HG03342 (cell line): ENCODE results near the gene EBF4.
"Not testable (repeated sequence)": the region's sequence is repeated elsewhere in the genome, so short reads cannot be mapped to it uniquely, and the experiment has no call there.

Source experiments
- ATAC-seq: cut with Tn5 transposase; IDR thresholded peaks from one replicate; pipeline ENCODE4 v1.9.1; 2021; ENCODE audit warnings: mild to moderate bottlenecking, moderate library complexity; ENCODE audit not compliant: unreplicated experiment

Gene EBF4

DNA sequence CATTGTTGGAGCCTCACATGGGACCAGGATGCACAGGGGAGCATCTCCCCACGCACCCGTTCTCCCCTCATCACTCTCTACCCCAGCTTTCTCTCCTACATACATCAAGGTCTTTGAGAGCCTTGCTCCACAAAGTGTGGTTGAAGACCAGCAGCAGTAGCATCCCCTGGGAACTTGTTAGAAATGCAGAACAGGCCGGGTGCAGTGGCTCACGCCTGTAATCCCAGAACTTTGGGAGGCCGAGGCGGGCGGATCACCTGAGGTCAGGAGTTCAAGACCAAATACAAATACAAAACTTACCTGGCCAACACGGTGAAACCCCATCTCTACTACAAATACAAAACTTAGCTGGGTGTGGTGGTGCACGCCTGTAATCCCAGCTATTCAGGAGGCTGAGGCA is 115.3 kb downstream of the EBF4 start:
- ATAC-seq: not testable (repeated sequence)

DNA sequence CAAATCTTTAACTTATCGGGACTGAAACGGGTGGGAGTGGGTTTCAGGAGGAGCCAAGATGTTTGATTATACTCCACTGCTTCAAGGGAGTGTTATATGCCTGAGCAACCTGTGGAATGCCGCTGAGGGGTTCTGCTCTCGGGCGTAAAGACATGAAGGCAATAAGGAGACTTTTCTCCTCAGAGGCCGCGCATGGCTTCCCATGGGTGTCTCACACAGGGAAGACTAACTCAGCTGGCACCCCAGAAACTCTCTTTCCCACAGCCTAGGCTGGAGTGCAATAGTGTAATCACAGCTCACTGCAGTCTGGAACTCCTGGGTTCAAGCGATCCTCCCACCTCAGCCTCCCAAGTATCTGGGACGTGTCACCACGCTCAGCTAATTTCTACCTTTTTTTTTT is 117.1 kb downstream of the EBF4 start:
- no peak for ATAC-seq
